Mucosa of rectum (tissue), 2 donors: ENCODE data around the gene KBTBD13.
"Not testable (repeated sequence)": the region's sequence is repeated elsewhere in the genome, so short reads cannot be mapped to it uniquely, and the experiment has no call there.

ENCODE experiments used
- H3K27ac ChIP-seq, 2 donors: one replicate each; pipeline ENCODE4 v1.7.0; 2013; ENCODE audit warnings: inconsistent platforms in 2 of 2, low read depth in 2 of 2, low read length in 2 of 2
- H3K27me3 ChIP-seq, 2 donors: one replicate each; pipeline ENCODE4 v1.7.0; 2013; ENCODE audit warnings: low read length in 2 of 2; ENCODE audit not compliant: control insufficient read depth in 2 of 2, insufficient read depth in 2 of 2
- H3K36me3 ChIP-seq, 2 donors: one replicate each; pipeline ENCODE4 v1.7.0; 2013; ENCODE audit warnings: low read length in 2 of 2; ENCODE audit not compliant: control insufficient read depth in 2 of 2, insufficient read depth in 2 of 2
- H3K4me1 ChIP-seq, 2 donors: one replicate each; pipeline ENCODE4 v1.7.0; 2013; ENCODE audit warnings: low read length in 2 of 2, mild to moderate bottlenecking in 1 of 2; ENCODE audit not compliant: control insufficient read depth in 2 of 2, insufficient read depth in 2 of 2
- H3K4me3 ChIP-seq, 2 donors: one replicate each; pipeline ENCODE4 v1.7.0; 2013; ENCODE audit warnings: low read length in 2 of 2
- H3K9ac ChIP-seq, 2 donors: one replicate each; pipeline ENCODE4 v1.7.0; 2013; ENCODE audit warnings: low read length in 2 of 2, low read depth in 1 of 2, mild to moderate bottlenecking in 1 of 2
- H3K9me3 ChIP-seq, 2 donors: one replicate each; pipeline ENCODE4 v1.7.0; 2013; ENCODE audit warnings: low read length in 2 of 2; ENCODE audit not compliant: control insufficient read depth in 2 of 2
- donor health status: healthy.
- donor health status: Normal muscosa, but diverticular disease.

Gene KBTBD13

DNA sequence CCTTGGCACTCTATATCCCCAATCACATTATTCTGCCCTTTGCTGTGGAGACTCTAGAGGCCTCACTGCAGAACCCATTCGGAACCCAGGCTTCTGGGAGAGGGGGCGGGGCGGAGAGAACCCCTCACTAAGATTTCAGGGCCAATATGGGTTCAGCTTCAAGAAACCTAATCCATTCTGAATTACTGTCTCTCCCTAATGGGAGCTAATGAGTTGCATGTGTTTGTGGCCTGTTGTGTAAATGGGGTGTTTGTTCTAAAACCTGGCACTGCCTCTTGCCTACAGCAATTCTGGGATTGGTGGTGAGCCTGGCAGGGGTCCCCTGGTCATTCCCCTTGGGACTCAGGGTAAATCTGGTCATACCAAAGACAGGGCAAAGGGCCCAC, 8.2 kb upstream of the KBTBD13 start:
- H3K27me3 ChIP-seq, result peaks cover 10 to 13% of the 10 kb centered on the region in 2 donors
- peak overlapping the region; percentile 59 to 74 for H3K27ac ChIP-seq
- H3K4me3 ChIP-seq, result peak overlapping the region in 1 of 2 donors; percentile 55
- H3K36me3 ChIP-seq, result no peaks in the 10 kb centered on the region
- peak overlapping the region in 1 of 2 donors; percentile 63 for H3K9ac ChIP-seq
- H3K4me1 ChIP-seq, result peaks cover 10% of the 10 kb centered on the region in 2 donors
- H3K9me3 ChIP-seq, result no peaks in the 10 kb centered on the region

DNA sequence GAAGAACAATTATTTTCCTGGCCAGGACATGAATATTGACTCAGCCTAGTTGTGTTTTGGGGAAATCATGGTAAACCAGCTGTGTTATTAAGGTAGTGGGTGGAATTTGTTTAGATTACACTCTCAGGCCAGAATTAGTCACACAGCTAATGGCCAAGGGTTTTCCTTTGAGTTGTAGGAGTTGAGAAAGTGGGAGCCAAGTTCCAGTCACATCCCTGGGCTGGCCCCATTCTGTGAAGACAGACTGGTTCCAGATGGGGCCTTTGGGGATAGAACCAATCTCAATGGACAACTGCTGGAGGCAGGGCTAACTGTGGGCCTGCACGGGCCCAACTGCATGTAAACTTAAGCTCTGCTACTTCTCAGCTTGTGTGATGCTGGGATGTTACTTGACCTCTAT, 7.4 kb upstream of the KBTBD13 start:
- Histone ChIP-seq H3K4me1 (peaks cover 9 to 10% of the 10 kb centered on the region in 2 donors), H3K27ac (peak overlapping the region in 1 of 2 donors; percentile 74)

DNA sequence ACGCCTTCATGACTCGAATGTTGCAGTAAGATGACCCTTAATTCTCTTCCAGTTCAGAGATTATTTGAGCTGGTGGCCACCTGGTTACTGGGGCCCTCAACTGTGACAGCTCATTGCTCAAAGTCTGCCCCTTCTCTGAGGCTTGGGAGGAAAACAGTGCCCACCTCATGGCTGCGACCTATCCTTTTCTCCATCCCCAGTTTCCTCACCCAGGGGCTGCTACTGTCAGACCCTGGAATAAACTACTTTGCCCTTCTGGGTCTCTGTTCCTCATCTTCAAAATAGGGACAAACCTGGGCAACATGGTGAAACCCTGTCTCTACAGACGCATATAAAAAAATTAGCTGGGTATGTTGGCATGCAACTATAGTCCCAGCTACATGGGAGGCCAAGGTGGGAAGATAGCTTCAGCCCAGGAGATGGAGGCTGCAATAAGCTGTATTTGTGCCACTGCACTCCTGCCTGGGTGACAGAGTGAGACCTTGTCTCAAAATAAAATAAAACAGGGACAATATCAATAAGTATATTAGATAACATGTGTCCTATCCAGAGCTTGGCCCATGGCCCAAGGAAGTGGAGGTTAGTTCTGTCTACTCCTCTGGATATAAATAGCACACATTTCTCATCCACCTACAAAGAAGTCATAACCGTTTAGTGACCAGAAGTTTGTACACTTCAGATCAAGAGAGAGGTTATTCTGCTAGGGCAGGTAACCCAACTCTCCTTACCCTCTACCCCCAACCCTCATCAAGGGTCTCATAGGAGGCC, 6.6 kb upstream of the KBTBD13 start:
- Histone ChIP-seq H3K9ac (no peak overlapping the region), H3K4me3 (no peak overlapping the region), H3K4me1 (peaks cover 9 to 10% of the 10 kb centered on the region in 2 donors), H3K9me3 (no peaks in the 10 kb centered on the region), H3K27ac (peak overlapping the region; percentile 40 to 52), H3K27me3 (peaks cover 10 to 13% of the 10 kb centered on the region in 2 donors), H3K36me3 (no peaks in the 10 kb centered on the region)

More for the DNA sequence above, 7.4 kb upstream of the KBTBD13 start:
- H3K4me3 ChIP-seq, result no peak overlapping the region
- no peaks in the 10 kb centered on the region for H3K36me3 ChIP-seq
- H3K27me3 ChIP-seq, result peaks cover 10 to 13% of the 10 kb centered on the region in 2 donors
- no peaks in the 10 kb centered on the region for H3K9me3 ChIP-seq
- H3K9ac ChIP-seq, result no peak overlapping the region

DNA sequence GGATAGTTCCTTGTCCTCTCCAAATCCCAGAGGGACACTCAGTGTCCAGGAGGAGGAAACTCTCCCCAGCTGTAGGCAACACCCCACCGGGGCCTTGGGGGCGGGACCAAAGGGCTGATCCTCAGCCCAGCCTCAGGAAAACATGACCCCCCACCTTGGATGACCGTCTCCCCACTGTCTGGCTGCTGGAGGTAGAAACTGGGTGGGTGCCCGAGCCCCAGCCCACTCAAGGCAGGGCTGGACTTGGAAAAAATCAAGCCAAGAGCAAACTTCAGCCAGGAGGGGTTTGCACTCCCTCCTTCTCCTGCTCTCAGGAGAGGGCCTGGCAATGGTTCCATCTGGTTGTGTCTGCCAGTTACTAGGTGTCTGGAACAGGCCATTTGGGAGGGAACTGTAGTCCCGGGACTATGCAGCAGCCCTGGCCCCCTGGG, 5.2 kb upstream of the KBTBD13 start:
- H3K4me1 ChIP-seq, result peaks cover 9 to 10% of the 10 kb centered on the region in 2 donors
- H3K9me3 ChIP-seq, result no peaks in the 10 kb centered on the region
- H3K9ac ChIP-seq, result no peak overlapping the region
- peak overlapping the region; percentile 42 to 61 for H3K27ac ChIP-seq
- H3K27me3 ChIP-seq, result peaks cover 7 to 10% of the 10 kb centered on the region in 2 donors
- no peak overlapping the region for H3K4me3 ChIP-seq
- no peaks in the 10 kb centered on the region for H3K36me3 ChIP-seq

DNA sequence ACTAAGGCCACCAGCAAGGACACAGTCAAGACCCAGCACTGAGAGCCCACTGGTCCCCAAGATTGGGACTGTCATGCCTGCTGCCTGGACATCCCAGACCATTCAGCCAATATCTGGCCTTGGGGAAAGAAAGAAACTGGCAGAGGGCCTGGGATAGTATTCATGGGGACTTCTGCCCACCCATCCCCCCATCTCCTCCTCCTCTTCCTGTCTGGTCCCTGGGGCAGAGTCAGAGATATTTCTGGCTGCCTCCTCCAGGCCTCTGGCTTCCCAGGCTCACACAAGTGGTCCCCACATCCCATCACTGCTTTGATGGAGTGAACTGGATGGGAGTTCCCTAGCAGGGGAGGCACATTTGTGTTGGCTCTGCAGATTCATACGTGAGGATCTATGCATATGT, 4.5 kb upstream of the KBTBD13 start:
- no peaks in the 10 kb centered on the region for H3K9me3 ChIP-seq
- no peak overlapping the region for H3K4me3 ChIP-seq
- peaks cover 5% of the 10 kb centered on the region in 2 donors for H3K27me3 ChIP-seq
- H3K27ac ChIP-seq, result no peak overlapping the region
- no peaks in the 10 kb centered on the region for H3K36me3 ChIP-seq
- peaks cover 9 to 10% of the 10 kb centered on the region in 2 donors for H3K4me1 ChIP-seq
- H3K9ac ChIP-seq, result no peak overlapping the region

DNA sequence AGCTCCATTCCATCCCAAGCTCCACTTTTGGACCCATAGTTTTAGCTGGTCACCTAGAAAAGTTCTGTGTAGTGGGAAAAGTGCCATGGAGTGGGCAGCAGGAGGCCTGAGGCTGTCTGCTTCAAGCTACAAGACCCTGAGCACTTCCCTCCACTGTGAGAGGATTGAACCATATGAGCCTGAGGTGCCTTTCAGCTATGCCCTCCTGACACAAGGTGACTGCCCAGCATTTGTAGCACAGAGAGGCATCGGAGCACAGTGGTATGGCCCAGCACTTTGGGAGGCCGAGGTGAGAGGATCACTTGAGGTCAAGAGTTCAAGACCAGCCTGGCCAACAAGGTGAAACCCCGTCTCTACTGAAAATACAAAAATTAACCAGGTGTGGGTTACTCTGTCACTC, 3.9 kb upstream of the KBTBD13 start:
- H3K9ac ChIP-seq, result no peak overlapping the region
- no peak overlapping the region for H3K27ac ChIP-seq
- H3K4me3 ChIP-seq, result no peak overlapping the region
- H3K36me3 ChIP-seq, result no peaks in the 10 kb centered on the region
- peaks cover 9 to 11% of the 10 kb centered on the region in 2 donors for H3K4me1 ChIP-seq
- no peaks in the 10 kb centered on the region for H3K27me3 ChIP-seq
- H3K9me3 ChIP-seq, result no peaks in the 10 kb centered on the region

DNA sequence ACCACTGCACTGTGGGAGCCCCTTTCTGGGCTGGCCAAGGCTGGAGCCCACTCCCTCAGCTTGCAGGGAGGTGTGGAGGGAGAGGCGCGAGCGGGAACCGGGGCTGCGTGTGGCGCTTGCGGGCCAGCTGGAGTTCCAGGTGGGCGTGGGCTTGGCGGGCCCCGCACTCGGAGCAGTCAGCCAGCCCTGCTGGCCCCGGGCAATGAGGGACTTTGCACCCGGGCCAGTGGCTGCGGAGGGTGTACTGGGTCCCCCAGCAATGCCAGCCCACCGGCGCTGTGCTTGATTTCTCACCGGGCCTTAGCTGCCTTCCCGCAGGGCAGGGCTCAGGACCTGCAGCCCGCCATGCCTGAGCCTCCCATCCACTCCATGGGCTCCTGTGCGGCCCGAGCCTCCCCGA, 1.6 kb upstream of the KBTBD13 start:
- not testable (repeated sequence) for H3K27me3 ChIP-seq, H3K4me3 ChIP-seq, H3K36me3 ChIP-seq, H3K9me3 ChIP-seq, H3K9ac ChIP-seq, H3K27ac ChIP-seq
- peaks cover 8 to 15% of the 10 kb centered on the region in 2 donors for H3K4me1 ChIP-seq

DNA sequence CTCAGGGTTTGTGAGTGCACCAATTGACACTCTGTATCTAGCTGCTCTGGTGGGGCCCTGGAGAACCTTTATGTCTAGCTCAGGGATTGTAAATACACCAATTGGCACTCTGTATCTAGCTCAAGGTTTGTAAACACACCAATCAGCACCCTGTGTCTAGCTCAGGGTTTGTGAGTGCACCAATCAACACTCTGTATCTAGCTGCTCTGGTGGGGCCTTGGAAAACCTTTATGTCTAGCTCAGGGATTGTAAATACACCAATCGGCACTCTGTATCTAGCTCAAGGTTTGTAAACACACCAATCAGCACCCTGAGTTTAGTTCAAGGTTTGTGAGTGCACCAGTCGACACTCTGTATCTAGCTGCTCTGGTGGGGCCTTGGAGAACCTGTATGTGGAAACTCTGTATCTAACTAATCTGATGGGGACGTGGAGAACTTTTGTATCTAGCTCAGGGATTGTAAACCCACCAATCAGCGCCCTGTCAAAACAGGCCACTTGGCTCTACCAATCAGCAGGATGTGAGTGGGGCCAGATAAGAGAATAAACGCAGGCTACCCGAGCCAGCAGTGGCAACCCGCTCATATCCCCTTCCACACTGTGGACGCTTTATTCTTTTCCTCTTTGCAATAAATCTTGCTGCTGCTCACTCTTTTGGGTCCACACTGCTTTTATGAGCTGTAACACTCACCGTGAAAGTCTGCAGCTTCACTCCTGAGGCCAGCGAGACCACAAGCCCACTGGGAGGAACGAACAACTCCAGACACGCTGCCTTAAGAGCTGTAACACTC, 745 bp upstream of the KBTBD13 start:
- H3K9me3 ChIP-seq, H3K36me3 ChIP-seq, H3K27ac ChIP-seq, H3K27me3 ChIP-seq, H3K4me3 ChIP-seq, H3K9ac ChIP-seq: not testable (repeated sequence)
- peaks cover 8 to 12% of the 10 kb centered on the region in 2 donors for H3K4me1 ChIP-seq

DNA sequence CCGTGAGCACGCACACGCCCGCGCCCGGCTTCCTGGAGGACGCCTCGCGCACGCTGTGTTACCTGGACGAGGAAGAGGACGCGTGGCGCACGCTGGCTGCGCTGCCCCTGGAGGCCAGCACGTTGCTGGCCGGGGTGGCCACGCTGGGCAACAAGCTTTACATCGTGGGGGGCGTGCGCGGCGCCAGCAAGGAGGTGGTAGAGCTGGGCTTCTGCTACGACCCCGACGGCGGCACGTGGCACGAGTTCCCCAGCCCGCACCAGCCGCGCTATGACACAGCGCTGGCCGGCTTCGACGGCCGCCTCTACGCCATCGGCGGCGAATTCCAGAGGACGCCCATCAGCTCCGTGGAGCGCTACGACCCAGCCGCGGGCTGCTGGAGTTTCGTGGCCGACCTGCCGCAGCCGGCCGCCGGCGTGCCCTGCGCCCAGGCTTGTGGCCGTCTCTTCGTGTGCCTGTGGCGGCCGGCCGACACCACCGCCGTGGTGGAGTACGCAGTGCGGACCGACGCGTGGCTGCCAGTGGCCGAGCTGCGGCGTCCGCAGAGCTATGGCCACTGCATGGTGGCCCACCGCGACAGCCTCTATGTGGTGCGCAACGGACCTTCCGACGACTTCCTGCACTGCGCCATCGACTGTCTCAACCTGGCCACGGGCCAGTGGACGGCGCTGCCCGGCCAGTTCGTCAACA, 890 bp downstream of the KBTBD13 start:
- Histone ChIP-seq H3K36me3 (no peaks in the 10 kb centered on the region), H3K27ac (peak overlapping the region; percentile 1 to 31), H3K27me3 (no peaks in the 10 kb centered on the region), H3K9me3 (no peaks in the 10 kb centered on the region), H3K4me1 (peaks cover 12 to 17% of the 10 kb centered on the region in 2 donors), H3K9ac (peak overlapping the region in 1 of 2 donors; percentile 59), H3K4me3 (no peak overlapping the region)

DNA sequence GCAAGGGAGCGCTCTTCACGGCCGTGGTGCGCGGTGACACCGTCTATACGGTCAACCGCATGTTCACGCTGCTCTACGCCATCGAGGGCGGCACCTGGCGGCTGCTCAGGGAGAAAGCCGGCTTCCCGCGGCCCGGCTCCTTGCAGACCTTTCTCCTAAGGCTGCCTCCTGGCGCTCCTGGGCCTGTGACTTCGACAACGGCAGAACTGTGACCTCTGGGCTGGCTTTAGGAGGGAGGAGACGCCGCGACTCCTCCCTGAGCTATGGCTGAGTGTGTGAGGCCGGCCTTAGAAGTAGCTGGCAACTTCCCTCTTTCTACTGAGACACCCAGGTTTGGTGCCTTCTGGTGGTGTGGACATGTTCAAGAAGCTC, 1.4 kb downstream of the KBTBD13 start:
- peak overlapping the region; percentile 1 to 31 for H3K27ac ChIP-seq
- no peaks in the 10 kb centered on the region for H3K27me3 ChIP-seq
- no peaks in the 10 kb centered on the region for H3K36me3 ChIP-seq
- peaks cover 15 to 22% of the 10 kb centered on the region in 2 donors for H3K4me1 ChIP-seq
- no peaks in the 10 kb centered on the region for H3K9me3 ChIP-seq
- H3K4me3 ChIP-seq, result no peak overlapping the region
- H3K9ac ChIP-seq, result peak overlapping the region in 1 of 2 donors; percentile 59
